GM19240 (cell line): ENCODE results near the gene B3GNT8.
"Not testable (repeated sequence)": the region's sequence is repeated elsewhere in the genome, so short reads cannot be mapped to it uniquely, and the experiment has no call there.

Source experiments
- DNase-seq: peaks from one replicate; pipeline ENCODE4 v3.0.0; 2011; ENCODE audit warnings: low spot score; ENCODE audit not compliant: insufficient read length

B3GNT8 gene

DNA sequence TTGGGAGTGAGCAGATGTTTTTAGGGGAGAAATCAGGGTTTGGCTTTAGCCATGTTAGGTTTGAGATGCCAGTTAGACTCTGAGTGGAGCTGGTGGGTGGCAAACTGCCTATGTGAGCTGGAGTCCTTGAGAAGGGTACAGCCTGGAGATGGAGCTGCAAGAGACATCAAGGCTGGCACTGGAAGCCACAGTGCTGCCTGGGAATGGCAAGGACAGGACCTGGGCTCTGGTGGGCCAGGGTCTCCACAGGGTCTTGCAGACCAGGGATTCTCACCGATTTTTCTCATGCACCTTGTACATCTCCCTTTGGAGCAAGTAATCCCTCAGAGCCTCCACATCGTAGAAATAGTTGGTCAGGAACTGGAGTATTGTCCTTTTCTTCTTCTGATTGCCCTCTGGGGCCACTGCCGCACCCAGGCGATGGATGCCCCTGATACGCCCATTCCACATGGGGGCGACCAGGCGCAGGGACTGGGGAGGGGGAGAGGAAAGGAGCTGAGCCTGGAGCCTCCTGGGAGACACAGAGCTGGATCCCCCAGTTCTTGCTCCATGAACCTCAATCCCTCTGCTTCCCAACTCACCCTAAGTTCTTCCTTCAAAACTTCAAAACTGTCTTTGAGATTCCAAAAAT is 10.9 kb upstream of the B3GNT8 start:
- DNase-seq, result no peak

DNA sequence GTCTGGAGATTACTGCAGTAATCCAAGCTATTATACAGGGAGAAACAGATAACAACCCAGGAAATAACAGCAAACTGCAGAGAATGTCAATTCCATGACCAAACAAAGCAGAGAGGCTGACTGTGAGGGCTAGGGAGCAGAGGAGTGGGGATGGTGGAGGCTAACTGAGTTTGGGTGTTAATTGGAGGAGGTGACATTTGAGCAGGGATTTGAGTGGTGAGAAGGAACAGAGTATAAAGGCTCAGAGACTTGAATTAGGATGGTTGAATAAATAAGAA is 9.4 kb upstream of the B3GNT8 start:
- no peak for DNase-seq

DNA sequence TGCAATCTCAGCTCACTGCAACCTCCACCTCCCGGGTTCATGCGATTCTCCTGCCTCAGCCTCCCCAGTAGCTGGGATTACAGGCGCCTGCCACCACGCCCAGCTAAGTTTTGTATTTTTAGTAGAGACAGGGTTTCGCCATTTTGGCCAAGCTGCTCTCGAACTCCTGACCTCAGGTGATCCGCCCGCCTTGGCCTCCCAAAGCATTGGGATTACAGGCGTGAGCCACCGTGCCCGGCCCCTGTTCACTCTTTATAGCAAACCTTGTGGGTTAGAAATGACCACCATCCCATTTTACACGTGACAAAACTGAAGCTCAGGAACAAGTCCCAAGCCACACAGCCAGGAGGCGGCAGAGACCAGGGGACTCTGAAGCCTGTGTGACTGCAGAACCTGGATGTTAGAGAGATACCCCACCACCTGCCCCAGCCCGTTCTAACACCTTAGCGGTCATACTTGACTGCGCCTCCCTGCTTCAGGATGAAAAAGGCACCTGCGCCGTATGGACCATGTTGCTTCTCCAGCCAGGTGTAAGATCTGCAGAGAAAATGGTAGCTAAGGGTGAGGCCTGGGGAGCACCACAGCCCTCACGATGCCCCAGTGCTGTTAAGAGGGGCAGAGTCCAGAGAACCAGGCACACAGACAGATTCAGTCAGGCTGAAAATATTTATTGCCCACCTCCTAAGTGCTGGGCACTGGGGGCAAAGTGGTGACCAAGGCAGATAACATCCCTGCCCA is 8.9 kb upstream of the B3GNT8 start:
- DNase-seq, result no peak

DNA sequence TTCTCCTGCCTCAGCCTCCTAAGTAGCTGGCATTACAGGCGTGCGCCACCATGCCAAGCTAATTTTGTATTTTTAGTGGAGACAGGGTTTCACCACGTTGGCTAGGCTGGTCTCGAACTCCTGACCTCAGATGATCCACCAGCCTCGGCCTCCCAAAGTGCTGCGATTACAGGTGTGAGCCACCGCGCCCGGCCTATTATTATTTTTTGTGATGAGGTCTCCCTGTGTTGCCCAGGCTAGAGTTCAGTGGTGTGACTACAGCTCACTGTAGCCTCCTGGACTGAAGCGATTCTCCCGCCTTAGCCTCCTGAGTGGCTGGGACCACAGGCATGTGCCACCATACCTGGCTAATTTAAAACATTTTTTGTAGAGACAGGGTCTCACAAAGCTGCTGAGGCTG is 8.2 kb upstream of the B3GNT8 start:
- not testable (repeated sequence) for DNase-seq

DNA sequence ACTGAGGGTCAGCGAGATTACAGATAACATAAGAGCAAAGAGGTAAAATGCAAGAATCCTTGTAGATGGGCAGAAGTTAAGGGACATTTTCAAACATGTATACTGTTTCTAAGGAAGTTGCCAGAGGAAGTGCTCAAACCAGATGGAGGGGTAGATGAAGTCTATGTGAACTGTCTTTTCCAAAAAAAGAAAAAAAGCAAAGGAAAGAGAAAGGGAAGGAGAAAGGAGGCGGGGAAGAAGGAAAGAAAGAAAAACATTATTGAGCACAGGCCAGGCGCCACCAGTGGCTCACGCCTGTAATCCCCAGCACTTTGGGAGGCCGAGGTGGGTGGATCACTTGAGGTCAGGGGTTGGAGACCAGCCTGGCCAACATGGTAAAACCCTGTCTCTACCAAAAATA is 7.3 kb upstream of the B3GNT8 start:
- no peak for DNase-seq

DNA sequence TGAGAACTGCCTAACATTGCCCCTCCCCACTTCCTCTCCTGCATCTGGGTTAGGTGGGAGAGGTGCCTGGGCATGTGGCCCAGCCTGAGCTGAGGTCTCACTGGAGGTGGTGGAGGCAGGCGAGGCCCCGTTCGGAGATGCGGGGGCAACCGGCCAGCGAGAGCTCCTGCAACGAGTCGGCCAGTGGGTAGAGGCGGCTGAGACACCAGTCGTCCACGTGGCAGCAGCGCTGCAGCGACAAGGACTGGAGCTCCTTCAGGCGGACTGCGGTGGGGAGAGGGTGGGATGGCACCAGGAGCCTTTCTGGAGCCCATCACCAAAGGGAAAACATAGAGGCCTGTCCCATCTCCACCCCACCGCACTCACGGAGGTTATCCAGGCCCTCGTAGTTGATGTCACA is 6.0 kb upstream of the B3GNT8 start:
- DNase-seq, result no peak

DNA sequence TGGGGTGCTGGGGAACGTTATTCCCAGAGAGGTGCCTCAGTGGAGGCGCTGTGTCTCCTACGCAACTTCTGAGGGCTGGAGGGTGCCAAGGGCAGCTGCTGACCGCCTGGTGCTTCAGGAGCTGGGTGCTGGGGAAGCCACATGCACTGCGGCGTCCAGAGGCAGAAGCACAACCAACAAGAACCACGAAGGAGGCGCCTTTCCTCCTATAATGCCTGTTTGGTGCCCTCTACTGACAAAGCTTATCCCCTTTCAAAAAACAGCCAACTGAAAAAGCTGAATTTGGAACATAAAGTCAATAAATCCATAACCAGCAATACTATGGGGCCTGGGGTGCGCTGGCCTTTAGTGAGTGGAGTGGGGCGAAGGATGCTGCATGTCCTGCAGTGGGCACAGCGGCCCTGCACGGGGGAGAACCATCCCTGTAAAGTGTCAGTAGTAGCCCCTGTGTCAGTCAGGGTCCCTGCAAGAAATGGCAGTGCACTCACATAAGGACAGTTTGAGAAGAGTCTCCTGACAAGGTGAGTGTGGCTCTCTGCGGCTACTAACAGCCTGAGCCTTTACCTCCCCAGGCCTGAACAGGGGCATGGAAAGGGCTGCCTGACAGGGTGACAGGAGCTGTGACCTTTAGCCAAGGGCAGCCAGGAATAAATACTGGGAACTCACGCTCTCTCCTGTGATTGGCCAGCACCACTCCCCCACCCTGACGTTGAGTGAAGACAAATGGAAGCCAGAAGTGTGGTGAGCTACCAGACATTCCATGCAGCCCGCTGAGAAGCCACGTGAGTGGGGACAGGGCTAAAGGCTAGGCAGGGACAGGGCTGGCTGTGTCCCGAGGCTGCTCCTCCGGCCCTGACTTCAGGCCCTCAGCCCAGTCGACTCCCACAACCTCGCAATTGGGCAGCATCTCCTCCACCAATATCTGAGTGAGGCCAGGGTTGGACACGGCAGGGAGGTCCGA is 4.5 kb upstream of the B3GNT8 start:
- no peak for DNase-seq

DNA sequence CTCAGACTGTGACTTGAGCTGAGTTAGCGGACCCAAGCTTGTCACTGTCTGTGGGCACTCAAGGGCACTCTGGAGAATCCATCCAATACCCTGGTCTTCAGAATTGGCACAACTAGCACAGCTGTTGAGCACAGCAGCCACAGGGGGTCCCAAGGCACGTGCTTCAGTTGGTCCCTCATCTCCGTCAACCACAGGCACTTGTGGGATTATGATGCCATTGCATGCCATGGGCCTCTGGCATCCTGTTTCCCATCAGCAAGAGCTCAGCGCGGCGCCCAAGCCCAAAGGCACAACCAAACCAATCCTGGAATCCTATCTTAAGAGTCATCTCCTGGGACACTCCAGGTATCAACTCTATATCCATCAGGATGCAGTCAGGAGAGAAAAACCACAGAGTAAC is 3.7 kb upstream of the B3GNT8 start:
- DNase-seq, result no peak

DNA sequence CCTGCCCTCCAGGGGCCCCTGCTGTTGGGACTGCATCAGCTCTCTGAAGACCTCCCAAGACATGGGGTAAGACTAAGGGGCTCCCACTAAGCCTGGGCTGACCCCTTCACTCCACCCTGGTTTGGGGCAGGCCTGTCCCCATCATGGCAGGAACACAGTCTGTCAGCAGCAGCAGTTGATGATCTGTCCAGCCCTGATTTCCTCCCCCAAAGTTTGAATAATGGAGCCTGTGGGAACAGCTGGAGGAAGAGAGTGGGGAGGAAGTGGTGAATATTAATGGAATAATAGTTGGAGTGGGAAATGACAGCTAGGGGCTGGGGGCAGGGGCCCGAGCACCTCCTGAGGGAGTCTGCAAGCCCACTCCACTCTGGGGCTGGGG is 1.3 kb upstream of the B3GNT8 start:
- no peak for DNase-seq

DNA sequence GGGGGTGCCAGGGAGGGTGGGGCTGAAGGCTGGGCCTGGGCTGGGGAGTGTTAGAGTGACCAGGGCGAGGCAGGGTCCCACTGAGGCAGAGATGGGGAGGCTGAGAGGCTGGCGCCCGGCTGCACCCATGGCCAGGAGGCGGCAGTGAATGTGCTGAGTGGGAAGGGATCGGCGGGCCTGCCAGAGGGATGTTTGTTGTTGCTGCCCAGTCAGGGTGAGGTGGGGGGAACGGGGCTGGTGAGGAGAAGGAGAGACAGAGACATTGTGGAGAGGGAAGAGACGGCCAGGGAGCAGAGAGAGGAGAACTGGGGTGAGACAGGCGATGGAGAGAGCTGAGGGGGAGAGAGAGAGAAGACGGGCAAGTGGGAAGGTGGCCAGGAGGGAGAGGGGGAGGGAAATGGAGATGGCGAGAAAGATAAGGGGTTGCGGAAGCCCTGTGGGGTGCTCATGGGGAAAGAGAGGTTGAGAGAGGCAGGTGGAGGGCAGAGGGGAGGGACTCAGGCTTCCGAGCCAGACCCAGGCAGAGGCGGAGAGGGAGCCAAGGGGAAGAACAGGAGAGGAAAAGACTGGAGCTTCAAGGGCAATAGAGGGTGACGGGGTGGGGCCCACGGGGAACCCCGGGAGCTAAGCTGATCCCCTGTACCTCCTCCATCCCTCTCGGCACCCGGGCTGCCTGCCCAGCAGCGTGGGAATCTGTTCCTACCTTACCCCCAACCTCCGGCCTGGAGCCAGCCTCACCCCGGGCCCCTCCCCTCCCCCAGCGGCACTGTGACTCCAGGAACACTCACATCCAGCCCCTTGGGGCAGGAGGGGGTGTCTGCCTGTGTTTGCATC is 690 bp upstream of the B3GNT8 start:
- no peak for DNase-seq

DNA sequence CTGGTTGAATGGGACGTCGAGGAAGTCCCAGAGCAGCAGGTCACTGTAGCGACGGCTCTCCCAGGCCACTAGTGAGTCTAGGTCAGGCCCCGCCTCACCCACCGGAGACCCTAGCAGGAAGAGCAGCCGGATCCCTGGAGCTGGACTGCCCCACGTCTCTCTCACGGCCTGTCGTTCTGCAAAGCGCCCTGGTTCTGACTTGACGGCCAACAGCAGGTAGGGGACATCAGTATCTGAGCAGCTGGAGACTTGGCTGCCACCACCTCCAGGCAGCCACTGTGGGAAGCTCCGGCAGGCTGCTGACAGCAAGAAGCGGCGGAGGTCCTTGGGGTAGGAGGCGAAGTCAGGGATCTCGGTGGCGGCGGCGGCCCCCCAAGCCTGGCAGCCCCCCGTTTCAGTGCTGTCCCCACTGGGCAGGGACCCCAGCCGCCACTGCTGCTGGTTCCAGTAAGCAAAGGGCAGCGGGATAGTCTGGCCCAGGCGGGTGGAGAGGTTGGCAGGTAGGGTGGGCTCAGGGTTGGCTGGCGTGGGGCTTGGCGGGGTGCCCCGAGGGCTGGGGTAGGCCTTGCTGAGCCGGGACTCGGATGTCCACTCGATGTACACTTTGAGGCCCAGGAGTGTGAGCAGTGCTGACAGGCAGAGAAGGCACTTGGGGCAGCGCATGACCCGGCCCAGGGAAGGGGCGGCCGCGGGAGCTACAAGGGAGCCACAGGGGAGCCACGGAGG is 895 bp downstream of the B3GNT8 start:
- DNase-seq, result no peak

DNA sequence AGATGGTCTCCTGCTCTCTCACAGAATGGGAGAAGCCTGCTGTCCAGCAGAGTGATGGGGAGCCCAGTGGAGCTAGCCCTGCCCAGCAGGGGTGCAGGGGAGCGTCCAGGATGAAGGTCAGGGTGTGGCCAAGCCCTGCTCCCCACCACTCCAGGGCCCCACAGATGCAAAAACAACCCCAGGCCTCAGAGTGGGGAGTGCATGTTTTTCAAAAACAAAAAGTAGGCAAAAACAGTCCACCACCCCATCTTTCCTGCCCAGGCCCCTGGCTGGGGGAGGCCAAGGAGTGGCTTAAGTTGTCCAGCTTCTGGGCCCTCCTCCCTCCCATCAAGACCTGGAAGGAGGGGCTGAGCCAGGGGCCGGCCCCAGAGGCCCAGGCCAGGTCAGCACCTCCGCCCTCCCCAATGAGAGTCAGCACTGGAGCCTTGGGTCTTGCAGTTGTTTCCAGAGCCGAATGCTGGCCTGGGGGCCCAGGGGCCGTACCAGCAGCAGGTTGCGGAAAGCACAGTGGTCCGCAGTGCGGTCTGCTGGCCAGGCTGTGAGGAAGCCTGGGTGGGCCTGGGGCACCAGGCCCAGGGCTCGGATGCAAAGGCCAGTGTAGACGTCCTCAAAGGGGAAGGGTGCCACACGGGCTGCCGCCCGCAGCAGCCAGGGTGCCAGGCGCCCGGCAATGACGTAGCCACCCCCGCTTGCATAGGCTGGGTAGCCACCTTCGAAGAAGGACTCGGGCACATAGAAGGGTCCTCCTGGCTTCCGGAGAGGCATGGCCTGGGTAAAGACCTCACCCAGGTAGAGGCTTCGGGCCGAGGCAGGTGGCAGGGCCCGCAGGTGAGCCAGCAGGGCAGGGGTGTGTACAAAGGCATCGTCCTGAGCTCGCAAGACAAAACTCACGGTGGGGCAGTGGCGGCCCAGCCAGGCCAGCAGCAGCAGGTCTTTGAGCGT is 1.7 kb downstream of the B3GNT8 start:
- no peak for DNase-seq

DNA sequence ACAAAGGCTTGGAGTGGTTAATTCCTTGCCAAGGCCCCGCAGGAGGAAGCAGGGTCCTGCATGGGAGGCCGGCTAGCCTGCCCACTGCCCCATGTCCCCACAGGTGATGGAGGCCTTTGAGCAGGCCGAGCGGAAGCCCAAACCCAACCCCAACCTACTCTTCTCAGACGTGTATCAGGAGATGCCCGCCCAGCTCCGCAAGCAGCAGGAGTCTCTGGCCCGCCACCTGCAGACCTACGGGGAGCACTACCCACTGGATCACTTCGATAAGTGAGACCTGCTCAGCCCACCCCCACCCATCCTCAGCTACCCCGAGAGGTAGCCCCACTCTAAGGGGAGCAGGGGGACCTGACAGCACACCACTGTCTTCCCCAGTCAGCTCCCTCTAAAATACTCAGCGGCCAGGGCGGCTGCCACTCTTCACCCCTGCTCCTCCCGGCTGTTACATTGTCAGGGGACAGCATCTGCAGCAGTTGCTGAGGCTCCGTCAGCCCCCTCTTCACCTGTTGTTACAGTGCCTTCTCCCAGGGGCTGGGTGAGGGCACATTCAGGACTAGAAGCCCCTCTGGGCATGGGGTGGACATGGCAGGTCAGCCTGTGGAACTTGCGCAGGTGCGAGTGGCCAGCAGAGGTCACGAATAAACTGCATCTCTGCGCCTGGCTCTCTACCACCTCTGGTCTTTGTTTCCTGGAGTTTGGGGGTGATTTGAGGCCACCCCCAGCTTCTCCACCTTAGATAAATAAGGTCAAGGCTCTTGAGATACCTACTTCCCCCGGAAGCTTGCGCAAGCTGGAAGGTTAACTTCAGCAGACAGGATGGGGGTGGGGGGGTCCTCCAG is 2.6 kb downstream of the B3GNT8 start:
- DNase-seq, result no peak

DNA sequence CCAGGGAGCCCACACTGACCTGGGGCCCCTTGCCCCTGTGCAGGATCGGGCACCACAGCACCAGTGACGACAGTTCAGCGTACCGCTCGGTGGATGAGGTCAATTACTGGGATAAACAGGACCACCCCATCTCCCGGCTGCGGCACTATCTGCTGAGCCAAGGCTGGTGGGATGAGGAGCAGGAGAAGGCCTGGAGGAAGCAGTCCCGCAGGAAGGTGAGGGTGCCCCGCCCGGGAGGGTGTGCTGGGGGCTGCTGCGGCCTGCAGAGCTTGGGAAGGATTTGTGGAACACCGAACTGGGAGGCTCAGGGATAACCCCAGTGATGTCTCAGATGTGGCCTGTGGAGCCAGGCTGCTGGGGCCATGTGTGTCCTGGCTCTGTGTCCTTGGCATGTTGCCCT is 4.2 kb downstream of the B3GNT8 start:
- no peak for DNase-seq

DNA sequence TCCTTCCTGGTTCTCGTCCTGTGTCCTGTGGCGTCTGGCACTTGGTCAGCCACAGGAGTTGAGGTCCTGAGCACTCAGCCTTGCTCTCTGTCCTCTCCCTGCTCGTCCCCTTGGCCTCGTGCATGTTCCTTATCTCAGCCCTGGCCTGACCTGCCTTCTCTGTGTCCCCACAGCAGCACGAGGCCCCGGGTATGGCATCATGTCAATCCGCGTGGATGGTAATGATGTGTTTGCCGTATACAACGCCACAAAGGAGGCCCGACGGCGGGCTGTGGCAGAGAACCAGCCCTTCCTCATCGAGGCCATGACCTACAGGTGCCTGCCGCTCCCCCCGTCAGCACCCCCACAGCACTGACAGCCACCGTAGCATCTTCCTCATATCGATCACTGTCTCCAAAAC is 4.7 kb downstream of the B3GNT8 start:
- DNase-seq, result no peak

DNA sequence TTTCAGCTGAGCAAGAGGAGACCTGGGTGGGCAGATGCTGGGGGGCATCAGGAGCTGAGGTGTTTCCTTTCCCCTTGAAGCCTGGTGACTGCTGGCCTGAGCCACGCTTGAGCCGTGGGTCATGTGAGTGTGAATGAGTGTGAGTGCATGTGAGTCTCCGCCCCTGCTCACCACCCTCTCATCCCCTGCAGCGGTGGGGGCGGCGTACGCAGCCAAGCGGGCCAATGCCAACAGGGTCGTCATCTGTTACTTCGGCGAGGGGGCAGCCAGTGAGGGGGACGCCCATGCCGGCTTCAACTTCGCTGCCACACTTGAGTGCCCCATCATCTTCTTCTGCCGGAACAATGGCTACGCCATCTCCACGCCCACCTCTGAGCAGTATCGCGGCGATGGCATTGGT is 5.2 kb downstream of the B3GNT8 start:
- DNase-seq, result no peak

DNA sequence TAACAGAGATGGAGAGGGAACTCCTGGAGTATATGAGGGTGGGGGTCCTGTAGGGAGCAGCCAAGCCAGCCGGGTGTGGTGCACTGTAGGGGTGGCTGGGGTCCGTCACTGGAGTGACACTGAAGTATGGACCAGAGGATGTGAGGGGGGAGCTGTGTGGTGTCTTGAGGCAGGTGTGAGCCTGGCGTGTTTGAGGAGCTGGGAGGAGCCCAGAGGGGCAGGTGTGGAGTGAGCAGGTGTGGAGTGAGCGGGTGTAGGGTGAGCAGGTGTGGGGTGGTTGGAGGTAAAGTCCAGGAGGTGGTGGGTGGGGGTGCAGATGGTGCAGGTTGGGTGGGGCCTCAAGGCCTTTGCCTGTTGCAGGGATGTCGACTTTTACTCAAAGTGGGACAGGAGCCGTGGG is 5.9 kb downstream of the B3GNT8 start:
- no peak for DNase-seq

DNA sequence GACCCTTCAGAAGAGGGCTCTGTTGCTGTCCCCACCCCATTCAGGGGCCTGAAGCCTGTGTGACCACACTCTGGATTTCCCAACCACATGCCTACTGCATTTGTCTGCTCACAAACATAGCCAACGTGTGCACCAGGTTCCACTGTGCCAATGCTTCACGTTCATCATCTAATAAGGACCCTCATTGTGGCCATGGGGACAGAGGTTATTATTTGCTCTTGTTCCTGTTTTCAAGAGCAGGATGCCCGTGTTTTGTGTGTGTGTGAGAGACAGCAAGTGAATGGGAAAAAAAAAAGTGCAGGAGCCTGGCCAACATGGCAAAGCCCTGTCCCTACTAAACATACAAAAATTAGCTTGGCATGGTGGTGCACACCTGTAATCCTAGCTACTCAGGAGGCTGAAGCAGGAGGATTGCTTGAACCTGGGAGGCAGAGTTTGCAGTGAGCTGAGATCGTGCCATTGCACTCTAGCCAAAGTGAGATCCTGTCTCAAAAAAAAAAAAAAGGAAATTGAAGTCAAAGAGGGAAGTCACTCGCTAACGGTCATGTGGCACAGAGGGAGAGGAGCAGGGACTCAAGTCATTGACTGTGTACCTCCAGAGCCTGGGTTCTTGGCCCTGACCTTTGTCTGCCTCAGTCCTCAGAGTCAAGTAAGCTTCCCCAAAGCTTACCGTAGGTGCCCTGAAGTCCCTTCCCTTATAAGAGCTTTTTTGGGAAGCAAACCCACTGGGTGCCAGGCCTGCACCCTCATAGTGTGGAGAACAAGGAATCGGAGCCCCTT is 6.9 kb downstream of the B3GNT8 start:
- DNase-seq, result no peak
